Gastrocnemius medialis (tissue), 4 donors: ENCODE data around the gene ANTXR1.

Experiments
- POLR2A ChIP-seq, 2 donors: fragments of 450-650 bp; IDR thresholded peaks; one replicate each; pipeline ENCODE4 v1.6.1; 2017; ENCODE audit warnings: antibody characterized with exemption in 2 of 2, mild to moderate bottlenecking in 2 of 2, moderate library complexity in 2 of 2
- TF ChIP-seq, protein P1 (sequence below), 5 experiments: fragments of 450-650 bp in 3 of 5; fragments of 200-600 bp in 2 of 5; sonication (generic) in 2 of 5; IDR thresholded peaks in 4 of 5; conservative IDR thresholded peaks in 1 of 5; 1 replicate in 4 of 5; 2 replicates in 1 of 5; pipeline ENCODE4 v1.5.1; 2016 to 2019; ENCODE audit warnings: antibody characterized with exemption in 5 of 5, mild to moderate bottlenecking in 3 of 5, moderate library complexity in 3 of 5

DNA sequence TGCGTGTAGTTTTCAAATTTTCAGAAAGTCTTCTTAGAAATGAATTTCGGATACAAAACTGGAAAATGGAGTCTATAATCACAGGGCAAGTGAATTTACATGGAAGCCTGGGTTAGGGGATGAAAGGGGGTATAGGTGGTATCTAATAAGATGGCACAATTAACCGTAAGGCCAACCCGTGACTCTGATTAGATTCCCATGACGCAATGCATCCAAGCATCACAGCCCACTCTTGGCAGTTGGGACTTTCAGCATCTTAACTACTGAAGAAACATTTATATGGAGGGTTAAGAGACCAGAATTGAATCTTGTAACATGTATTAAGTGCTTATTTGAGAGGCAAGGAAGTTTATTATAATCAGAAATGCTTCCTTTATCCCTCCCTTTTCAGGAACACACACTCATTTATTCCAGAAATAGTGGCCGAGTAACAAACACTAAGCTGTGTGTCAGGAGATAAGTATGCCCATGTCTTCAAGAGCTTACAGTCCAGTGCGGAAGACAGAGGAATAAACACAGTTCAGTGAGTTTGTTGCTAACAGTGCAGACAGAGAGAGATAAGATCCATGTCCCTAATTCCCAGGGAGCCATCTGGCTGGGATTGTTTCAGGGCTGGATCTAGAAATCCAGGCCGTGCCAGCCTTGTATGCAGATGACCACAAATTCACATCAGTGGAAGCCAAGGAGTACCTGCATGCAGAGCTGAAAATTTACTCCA is 151.2 kb downstream of the ANTXR1 start:
- TF ChIP-seq, protein P1, sequence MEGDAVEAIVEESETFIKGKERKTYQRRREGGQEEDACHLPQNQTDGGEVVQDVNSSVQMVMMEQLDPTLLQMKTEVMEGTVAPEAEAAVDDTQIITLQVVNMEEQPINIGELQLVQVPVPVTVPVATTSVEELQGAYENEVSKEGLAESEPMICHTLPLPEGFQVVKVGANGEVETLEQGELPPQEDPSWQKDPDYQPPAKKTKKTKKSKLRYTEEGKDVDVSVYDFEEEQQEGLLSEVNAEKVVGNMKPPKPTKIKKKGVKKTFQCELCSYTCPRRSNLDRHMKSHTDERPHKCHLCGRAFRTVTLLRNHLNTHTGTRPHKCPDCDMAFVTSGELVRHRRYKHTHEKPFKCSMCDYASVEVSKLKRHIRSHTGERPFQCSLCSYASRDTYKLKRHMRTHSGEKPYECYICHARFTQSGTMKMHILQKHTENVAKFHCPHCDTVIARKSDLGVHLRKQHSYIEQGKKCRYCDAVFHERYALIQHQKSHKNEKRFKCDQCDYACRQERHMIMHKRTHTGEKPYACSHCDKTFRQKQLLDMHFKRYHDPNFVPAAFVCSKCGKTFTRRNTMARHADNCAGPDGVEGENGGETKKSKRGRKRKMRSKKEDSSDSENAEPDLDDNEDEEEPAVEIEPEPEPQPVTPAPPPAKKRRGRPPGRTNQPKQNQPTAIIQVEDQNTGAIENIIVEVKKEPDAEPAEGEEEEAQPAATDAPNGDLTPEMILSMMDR (IDR thresholded peaks at IDR 0.05 in 4 of 5, conservative IDR thresholded peaks at IDR 0.05 in 1 of 5): no peak
- no peak for TF ChIP-seq POLR2A (IDR thresholded peaks at IDR 0.05)
